ENCODE data around the gene SLC6A6.

DNA sequence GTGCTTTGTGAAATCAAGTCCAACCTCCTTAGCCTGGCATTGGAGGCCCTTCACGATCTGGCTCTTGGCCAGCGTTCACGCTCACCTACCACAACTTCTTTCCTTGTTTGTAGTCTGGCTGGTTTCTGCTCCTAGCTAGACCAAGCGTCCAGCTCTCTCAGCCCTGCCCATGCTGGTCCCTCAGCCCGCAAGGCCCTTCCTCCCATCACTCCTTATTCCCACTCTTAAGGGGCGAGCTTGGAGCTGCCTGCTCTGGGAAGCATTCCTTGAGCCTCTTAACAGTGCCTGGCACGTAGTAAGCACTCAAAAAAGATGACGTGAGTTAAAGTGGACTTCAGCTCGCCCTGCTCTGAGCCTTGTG is 8.7 kb downstream of the SLC6A6 start:
- TF ChIP-seq, protein P1, sequence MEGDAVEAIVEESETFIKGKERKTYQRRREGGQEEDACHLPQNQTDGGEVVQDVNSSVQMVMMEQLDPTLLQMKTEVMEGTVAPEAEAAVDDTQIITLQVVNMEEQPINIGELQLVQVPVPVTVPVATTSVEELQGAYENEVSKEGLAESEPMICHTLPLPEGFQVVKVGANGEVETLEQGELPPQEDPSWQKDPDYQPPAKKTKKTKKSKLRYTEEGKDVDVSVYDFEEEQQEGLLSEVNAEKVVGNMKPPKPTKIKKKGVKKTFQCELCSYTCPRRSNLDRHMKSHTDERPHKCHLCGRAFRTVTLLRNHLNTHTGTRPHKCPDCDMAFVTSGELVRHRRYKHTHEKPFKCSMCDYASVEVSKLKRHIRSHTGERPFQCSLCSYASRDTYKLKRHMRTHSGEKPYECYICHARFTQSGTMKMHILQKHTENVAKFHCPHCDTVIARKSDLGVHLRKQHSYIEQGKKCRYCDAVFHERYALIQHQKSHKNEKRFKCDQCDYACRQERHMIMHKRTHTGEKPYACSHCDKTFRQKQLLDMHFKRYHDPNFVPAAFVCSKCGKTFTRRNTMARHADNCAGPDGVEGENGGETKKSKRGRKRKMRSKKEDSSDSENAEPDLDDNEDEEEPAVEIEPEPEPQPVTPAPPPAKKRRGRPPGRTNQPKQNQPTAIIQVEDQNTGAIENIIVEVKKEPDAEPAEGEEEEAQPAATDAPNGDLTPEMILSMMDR (IDR thresholded peaks at IDR 0.05; ENCODE audit: insufficient read depth, low read depth, low read length) = no peak
- TF ChIP-seq EZH2 (IDR thresholded peaks at IDR 0.05; ENCODE audit: insufficient read depth, low read length) = no peak

Data from astrocyte (in vitro differentiated cells and primary cell).